Measurements from ENCODE around the gene JAK2.

- no peak for TF ChIP-seq CTCF (conservative IDR thresholded peaks at IDR 0.05)
- TF ChIP-seq EZH2 (IDR thresholded peaks at IDR 0.05; ENCODE audit: low read depth) = no peak
Observed at GRCh38 chr9:4973246-4973645, 11.8 kb upstream of the JAK2 start.

Data from PC-9 (cell line).